GM19468 (cell line): ENCODE results near the gene CCDC148.
"Not testable (repeated sequence)": the region's sequence is repeated elsewhere in the genome, so short reads cannot be mapped to it uniquely, and the experiment has no call there.

Experiments
- ATAC-seq: cut with Tn5 transposase; IDR thresholded peaks from one replicate; pipeline ENCODE4 v1.9.1; 2021; ENCODE audit warnings: mild to moderate bottlenecking, moderate library complexity, moderate number of reproducible peaks; ENCODE audit not compliant: unreplicated experiment; ENCODE audit errors: extremely low read depth

The CCDC148 gene

GRCh38 chr2:158232476-158232875, 224.1 kb downstream of the CCDC148 start:
- no peak for ATAC-seq

GRCh38 chr2:158228943-158229508, 227.5 kb downstream of the CCDC148 start:
- ATAC-seq, result no peak

GRCh38 chr2:158223066-158223465, 233.5 kb downstream of the CCDC148 start:
- not testable (repeated sequence) for ATAC-seq

GRCh38 chr2:158221063-158222020, 235.2 kb downstream of the CCDC148 start:
- ATAC-seq, result no peak

GRCh38 chr2:158217593-158217992, 239.0 kb downstream of the CCDC148 start:
- no peak for ATAC-seq

GRCh38 chr2:158214431-158214830, 242.1 kb downstream of the CCDC148 start:
- no peak for ATAC-seq

- ATAC-seq, result no peak
Observed at GRCh38 chr2:158213773-158214172, 242.8 kb downstream of the CCDC148 start.

GRCh38 chr2:158212301-158212700, 244.3 kb downstream of the CCDC148 start:
- ATAC-seq, result no peak

GRCh38 chr2:158211502-158211901, 245.1 kb downstream of the CCDC148 start:
- no peak for ATAC-seq

GRCh38 chr2:158207354-158207753, 249.2 kb downstream of the CCDC148 start:
- no peak for ATAC-seq

- ATAC-seq, result no peak
Observed at GRCh38 chr2:158205215-158205614, 251.3 kb downstream of the CCDC148 start.

- ATAC-seq, result no peak
Observed at GRCh38 chr2:158204741-158205165, 251.8 kb downstream of the CCDC148 start.

GRCh38 chr2:158202161-158202815, 254.3 kb downstream of the CCDC148 start:
- ATAC-seq, result no peak

GRCh38 chr2:158199928-158200650, 256.5 kb downstream of the CCDC148 start:
- no peak for ATAC-seq

GRCh38 chr2:158197940-158198339, 258.6 kb downstream of the CCDC148 start:
- no peak for ATAC-seq

- ATAC-seq, result no peak
Observed at GRCh38 chr2:158194229-158194628, 262.3 kb downstream of the CCDC148 start.

- ATAC-seq, result no peak
Observed at GRCh38 chr2:158192515-158193443, 263.8 kb downstream of the CCDC148 start.

GRCh38 chr2:158191076-158191895, 265.3 kb downstream of the CCDC148 start:
- peak; percentile 67 for ATAC-seq
